NCI-H82 treated with DMSO at 0.1 percent for 48 hours (cell line): ENCODE measurements around the gene PLCG2.
"Not testable (repeated sequence)": the region's sequence is repeated elsewhere in the genome, so short reads cannot be mapped to it uniquely, and the experiment has no call there.

ENCODE experiments used
- DNase-seq: peaks from one replicate; lab custom pipeline; 2025; ENCODE audit not compliant: unreplicated experiment; lab: John Stamatoyannopoulos, UW

Gene PLCG2

DNA sequence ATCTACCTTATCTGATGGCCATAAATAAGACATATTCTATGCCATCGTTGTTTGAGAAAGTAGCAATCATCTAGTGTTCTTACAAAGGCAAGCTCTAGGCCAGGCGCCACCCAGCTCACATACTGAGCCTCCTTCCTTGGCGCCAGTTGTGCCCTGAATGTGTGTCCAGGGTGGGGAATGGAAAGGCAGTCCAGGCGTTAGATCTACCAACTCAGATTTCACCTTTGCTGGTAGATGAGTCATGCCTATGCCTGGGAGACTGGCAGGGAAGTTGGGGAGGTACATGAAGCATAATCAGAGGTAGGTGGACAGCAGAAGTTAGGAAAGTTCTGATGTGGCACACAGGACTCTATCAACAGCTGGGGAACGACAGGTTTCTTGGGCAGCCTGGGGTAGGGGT, 208.6 kb downstream of the PLCG2 start:
- DNase-seq: no peak

DNA sequence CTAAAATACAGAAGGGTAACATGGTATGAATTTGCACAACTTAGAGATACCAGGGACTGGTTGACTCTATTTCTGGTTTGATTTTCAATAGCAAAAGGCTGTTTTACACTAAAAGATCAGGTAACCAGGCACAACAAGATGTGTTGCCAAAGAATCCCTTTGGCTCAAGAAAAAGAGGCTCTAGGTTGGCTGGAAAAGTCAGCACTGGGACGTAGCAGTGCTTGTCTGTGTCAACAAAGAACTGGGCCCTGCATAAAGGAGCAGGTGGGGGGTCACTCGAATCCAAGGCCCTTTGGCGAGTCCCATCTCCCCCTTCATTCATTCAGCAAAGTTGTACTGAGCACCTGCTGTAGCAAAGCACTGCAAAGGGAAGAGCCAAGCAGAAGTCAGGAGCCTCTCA, 213.8 kb downstream of the PLCG2 start:
- DNase-seq: no peak

DNA sequence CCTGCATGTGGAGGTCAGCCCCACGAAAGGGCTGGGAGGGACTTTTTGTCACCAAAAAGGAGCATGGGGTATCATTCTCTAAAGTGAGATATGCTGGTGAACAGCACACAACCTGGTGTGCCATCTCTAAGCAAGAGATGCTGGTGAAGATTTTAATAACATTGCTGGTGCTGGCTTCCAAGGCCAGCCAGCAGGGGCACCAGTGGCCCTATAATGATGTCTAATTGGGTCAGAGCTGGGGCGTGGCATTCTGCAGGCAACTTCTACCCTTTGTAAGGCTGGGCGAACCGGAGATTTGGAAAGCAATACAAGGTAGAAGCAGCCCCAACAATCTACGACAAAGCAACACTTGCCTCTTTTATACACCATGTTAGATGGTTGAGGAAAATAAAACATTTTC, 215.4 kb downstream of the PLCG2 start:
- DNase-seq: no peak

DNA sequence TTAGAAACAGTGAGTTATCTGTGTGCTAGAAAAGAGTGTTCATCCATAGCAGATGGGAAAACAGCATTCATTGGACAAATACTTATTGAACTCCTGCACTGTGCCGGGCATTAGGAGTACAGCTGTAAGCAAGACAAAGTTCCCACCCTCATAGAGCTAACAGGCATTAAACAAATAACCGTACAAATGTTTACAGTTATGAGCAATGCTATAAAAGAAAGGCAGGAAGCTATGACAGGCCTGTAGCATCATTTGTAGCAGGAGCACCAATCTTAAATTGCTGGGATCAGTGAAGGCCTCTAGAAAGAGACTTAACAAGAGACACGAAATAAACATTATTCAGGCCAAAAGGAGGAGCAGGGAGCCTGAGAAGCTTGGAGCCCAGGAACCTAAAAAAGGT, 216.6 kb downstream of the PLCG2 start:
- DNase-seq: no peak

DNA sequence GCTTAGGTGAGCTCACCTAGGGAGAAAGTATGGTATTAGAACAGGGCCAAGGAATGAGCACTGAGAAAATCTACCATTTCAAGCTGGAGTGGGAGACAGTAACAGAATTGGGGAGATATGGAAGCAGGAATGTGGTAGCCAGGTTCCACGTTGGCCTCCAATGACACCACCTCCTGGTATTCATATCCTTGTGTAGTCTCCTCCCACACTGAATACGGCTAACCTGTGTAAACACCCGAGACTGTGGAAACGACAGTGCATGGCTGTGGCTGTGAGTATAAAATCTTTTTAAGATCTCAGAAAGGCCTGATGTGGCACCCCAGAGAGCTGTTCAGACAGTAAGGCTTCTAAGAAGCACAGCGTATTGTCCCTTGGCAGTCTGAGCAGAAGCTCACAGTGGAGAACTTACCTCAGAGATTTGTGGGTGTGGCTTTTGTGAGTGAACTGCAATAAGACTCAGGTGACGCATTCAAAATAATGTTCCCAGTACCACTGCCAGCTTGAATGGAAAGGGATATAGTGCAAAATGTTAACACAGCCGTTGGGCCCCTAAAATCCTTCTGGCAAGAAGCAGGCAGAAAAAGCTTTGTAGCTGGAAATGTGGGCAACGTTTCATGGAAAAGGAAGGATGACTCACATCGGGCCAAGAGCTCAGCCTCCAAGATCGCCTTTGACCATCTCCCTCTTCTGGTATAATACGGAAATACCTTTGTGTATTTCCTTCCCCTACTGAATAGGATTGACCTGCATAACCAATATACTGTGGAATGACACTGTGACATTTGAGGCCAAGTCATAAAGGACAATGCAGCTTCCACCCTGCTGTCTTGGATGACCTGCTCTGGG, 217.8 kb downstream of the PLCG2 start:
- DNase-seq: no peak

DNA sequence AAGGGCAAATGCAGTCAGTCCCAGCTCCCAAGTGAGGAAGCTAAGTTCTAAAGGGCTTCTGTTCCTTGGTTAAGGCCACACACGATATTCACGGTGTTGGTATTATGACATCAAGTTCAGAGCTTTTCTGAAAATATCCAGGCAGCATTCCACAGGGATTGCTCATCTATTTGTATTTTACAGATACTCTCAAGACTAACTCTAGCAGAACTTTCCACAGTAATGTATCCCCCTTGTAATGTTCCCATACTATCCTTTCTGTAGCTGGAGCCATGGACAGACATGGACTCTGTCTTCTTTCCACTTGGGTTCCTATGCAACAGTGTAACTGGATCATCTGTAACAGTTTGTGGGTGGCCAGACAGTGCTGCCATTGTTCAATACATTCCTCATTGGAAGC, 218.6 kb downstream of the PLCG2 start:
- DNase-seq: no peak

DNA sequence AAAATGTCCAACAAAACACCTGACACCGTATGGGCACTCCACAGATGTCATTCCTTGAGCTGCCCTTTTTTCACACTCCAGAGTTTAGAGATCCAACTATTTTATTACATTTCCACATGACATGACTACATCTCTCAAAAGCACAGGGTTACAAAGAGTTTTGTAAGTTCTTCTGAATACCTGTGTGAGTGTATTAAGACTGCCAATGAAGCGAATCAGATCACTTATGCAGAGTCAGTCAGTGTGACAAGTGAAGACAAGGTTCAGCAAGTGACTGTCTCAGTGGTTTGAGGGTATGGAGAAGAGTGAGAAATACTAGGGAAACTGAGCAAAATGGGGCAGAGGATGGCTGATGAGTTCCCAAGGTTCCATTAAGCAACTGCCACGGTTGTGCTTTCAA, 223.7 kb downstream of the PLCG2 start:
- DNase-seq: no peak

DNA sequence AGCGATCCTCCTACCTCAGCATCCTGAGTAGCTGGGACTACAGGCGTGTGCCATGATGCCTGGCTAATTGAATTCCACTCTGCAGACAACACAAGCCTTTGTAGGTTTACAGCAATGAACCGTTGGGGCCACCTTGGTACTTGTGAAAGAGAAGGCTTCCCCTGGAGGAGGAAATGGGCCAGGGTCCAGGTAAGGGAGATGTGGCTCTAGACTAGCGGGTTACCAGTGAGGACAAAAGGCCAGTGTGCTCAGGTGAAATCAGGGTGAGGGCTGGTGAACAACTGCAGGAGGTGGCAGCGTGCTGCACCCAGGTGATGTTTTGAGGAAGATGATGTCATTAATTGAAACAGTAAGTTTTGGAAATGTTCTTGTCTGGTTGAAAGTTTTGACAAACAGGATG, 225.5 kb downstream of the PLCG2 start:
- no peak for DNase-seq

DNA sequence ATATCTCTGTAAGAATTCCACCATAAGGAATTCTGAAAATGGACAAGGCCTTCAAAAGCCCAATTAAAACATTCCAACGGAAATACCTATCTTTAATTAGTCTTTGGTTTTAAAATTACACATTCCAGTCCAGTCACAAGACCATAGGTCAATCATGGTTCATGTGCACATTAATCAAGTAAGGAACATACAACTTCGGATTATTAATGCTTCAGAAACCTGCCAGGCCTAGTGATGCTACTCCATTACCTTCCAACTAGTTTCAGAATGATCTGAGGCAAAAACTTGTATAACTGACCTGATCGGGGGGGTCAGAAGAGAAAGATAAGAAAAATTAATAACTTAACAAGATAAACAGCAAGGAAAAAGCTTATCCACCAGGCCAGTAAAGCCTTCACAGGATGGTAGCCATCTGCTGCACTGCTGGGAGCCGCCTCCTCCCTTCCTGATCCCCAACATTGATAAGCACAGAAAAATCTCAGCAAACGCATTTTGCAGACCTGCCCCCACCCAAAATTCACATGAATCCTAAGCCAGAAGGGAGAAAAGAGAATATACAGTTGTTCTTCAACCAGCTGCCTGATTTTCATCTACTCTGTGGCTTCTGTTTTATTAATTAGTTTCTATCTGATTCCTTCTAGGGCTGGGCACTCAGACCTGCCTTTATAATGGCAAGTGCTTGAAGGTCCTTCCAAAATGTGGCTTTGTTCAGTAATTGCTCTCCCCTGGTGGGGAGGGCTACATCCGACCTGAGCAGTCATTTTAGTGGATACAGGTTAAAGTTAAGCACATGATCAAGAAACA, 226.1 kb downstream of the PLCG2 start:
- peak; percentile 77 for DNase-seq

DNA sequence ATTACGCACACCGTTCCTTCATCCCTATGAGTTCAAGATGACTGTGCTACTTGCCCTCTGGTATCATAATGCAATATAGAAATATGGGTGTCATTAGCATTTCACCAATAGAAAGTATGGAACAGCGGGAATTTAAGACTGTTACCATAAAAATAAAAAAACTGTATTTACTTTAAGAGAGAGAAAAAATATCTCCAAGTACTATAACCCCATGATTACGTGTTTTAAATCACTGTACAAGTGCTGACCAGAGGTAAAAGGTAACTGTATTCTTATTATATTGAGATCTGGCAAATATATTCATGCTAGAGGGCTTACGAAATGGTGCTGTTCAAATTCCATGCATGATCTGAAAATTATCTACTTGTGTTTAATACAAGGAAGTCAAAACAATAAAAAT, 226.9 kb downstream of the PLCG2 start:
- no peak for DNase-seq

DNA sequence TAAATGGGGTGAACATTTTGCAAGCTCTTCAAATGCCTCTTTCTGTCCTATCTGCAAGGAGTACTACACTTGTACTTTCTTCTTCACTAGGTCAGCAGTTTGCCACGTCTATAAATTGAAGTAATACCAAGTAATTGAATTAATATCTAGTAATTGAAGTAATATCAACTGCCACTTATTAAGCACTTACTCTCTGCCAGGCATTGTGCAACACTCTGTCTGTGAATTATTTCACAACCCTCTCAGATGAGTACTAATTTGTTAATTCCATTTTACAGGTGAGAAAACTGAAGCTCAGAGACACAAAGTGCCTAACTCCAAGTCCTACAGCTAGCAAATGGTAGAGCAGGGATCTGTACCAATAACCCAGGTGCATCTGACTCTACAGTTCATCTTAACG, 228.1 kb downstream of the PLCG2 start:
- no peak for DNase-seq

DNA sequence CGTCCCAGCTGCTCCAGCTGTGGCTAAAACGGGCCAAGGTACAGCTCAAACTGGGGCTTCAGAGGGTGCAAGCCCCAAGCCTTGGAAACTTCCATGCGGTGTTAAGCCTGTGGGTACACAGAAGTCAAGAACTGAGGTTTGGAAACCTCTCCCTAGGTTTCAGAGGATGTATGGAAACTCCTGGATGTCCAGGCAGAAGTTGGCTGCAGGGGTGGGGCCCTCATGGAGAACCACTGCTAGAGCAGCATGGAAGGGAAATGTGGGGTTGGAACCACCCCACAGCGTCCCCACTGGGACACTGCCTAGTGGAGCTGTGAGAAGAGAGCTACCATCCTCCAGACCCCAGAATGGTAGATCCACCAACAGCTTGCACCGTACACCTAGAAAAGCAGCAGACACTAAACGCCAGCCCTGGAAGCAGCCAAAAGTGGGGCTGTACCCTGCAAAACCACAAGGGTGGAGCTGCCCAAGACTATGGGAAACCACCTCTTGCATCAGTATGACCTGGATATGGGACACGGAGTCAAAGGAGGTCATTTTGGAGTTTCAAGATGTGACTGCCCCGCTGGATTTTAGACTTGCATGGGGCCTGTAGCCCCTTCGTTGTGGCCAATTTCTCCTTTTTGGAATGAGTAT, 230.0 kb downstream of the PLCG2 start:
- DNase-seq: no peak

DNA sequence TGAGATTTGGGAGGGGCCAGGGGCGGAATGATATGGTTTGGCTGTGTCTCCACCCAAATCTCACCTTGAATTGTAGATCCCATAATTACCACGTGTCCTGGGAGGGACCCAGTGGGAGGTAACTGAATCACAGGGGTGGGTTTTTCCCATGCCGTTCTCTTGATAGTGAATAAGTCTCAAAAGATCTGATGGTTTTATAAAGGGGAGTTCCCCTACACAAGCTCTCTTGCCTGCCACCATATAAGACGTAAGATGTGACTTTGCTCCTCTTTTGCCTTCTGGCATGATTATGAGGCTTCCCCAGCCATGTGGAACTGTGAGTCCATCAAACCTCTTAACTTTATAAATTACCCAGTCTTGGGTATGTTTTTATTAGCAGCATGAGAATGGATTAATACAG, 230.7 kb downstream of the PLCG2 start:
- not testable (repeated sequence) for DNase-seq

DNA sequence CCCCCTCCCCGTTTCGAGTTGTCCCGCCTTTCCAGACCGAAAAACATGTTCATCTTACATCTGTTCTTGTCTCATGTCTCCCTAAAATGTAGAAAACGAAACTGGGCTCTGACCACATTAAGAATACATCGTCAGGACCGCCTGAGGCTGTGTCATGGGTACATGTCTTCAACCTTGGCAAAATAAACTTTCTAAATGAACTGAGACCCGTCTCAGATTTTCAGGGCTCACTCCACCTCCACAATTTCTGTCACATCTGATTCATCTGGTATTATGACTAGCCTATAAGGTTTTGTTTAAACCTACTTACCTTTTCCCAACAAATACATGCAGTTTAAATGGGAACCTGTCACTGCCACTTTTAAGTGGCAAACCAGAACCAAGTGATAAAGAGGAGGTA, 231.6 kb downstream of the PLCG2 start:
- DNase-seq: no peak

DNA sequence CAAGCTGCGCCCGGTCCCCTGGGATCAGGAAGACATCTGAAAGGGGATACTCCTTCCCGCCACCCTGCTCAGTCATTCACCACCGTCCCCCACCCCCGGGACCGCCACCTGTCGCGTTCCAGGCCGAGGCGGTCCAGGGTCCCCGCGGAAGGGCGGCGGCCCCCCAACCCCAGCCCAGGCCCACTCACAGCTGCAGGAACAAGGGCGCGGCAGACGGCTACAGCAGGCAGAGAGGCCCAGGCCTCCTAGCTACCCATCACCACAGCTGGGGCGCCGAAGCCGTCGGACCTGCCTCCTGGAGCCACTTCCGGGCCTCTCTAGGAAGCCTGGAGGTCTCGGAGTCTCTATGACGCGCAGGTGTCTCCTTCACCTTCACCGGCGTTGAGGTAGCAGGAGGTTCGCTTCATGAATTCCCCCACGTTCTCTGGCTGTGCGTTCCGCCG, 232.1 kb downstream of the PLCG2 start, which contains the start of gene SDR42E1:
SDR42E1 (minus strand) TSS at position 272 of the 443 bp plus-strand sequence. CDS start 10,612 bp downstream, outside the sequence.
- no peak for DNase-seq
